Endometrial microvascular endothelial cells (primary cell): ENCODE data around the gene MACROD2. TPM values are rescaled to one million over a fixed set of nuclear protein-coding genes. Genes with fewer than 3 reads are reported as not detected.

Source experiments
- in situ Hi-C: cut with HindIII; loops from 2 replicates; pipeline ENCODE4 v1.10.0; 2017; ENCODE audit warnings: low sequenced_read_pairs, low pct_unique_long_range_greater_than_20kb; ENCODE audit errors: inconsistent ontology term
- total RNA-seq: library from RNA; depleted of rRNA; stranded (reverse); fragments of >200 nt; gene quantifications from one replicate; pipeline ENCODE4 v1.2.3, GENCODE V29; 2015; ENCODE audit errors: inconsistent ontology term

MACROD2 gene
- total RNA-seq, 1 donor from 2014 or later, result not detected

- in situ Hi-C loops, result no loop called here
Measured at GRCh38 chr20:15895560-15896084, 1900.3 kb downstream of the MACROD2 start.

- in situ Hi-C loops, result no loop called here
Measured at GRCh38 chr20:15899967-15900366, 1904.7 kb downstream of the MACROD2 start.

- in situ Hi-C loops, result no loop called here
Measured at GRCh38 chr20:15900443-15900842, 1905.1 kb downstream of the MACROD2 start.

GRCh38 chr20:15902493-15902892 is 1907.2 kb downstream of the MACROD2 start:
- in situ Hi-C loops, result no loop called here

GRCh38 chr20:15905661-15906060 is 1910.3 kb downstream of the MACROD2 start:
- in situ Hi-C loops, result no loop called here

GRCh38 chr20:15909995-15910394 is 1914.7 kb downstream of the MACROD2 start:
- in situ Hi-C loops, result no loop called here

GRCh38 chr20:15911581-15911980 is 1916.3 kb downstream of the MACROD2 start:
- in situ Hi-C loops, result no loop called here

- in situ Hi-C loops, result no loop called here
Measured at GRCh38 chr20:15913391-15914025, 1918.2 kb downstream of the MACROD2 start.

GRCh38 chr20:15916623-15917022 is 1921.3 kb downstream of the MACROD2 start:
- in situ Hi-C loops, result no loop called here

GRCh38 chr20:15917283-15917682 is 1922.0 kb downstream of the MACROD2 start:
- in situ Hi-C loops, result no loop called here

- in situ Hi-C loops, result no loop called here
Measured at GRCh38 chr20:15918631-15919030, 1923.3 kb downstream of the MACROD2 start.

GRCh38 chr20:15919118-15919517 is 1923.8 kb downstream of the MACROD2 start:
- in situ Hi-C loops, result no loop called here

GRCh38 chr20:15921930-15922329 is 1926.6 kb downstream of the MACROD2 start:
- in situ Hi-C loops, result no loop called here

- in situ Hi-C loops, result no loop called here
Measured at GRCh38 chr20:15922556-15922955, 1927.2 kb downstream of the MACROD2 start.

- in situ Hi-C loops, result no loop called here
Measured at GRCh38 chr20:15923030-15923776, 1927.9 kb downstream of the MACROD2 start.

- in situ Hi-C loops, result no loop called here
Measured at GRCh38 chr20:15924556-15924955, 1929.2 kb downstream of the MACROD2 start.

- in situ Hi-C loops, result no loop called here
Measured at GRCh38 chr20:15925376-15925775, 1930.1 kb downstream of the MACROD2 start.

GRCh38 chr20:15927893-15928650 is 1932.8 kb downstream of the MACROD2 start:
- in situ Hi-C loops, result no loop called here

GRCh38 chr20:15928946-15929345 is 1933.6 kb downstream of the MACROD2 start:
- in situ Hi-C loops, result no loop called here
